GM12801 (cell line): ENCODE measurements around the gene COTL1.

ENCODE experiments used
- CTCF ChIP-seq: IDR thresholded peaks from one replicate; pipeline ENCODE4 v1.5.1; 2011; ENCODE audit warnings: control low read depth; ENCODE audit not compliant: insufficient read length; ENCODE audit errors: extremely low read depth

Gene COTL1

GRCh38 chr16:84604477-84605013 lies 13.3 kb downstream of the COTL1 start:
- TF ChIP-seq CTCF = no peak

GRCh38 chr16:84603940-84604339 lies 13.9 kb downstream of the COTL1 start:
- TF ChIP-seq CTCF = no peak

GRCh38 chr16:84603140-84603816 lies 14.6 kb downstream of the COTL1 start:
- no peak for TF ChIP-seq CTCF

GRCh38 chr16:84600343-84601229 lies 17.3 kb downstream of the COTL1 start:
- no peak for TF ChIP-seq CTCF

GRCh38 chr16:84599521-84600202 lies 18.2 kb downstream of the COTL1 start:
- TF ChIP-seq CTCF = no peak

- no peak for TF ChIP-seq CTCF
Measured at GRCh38 chr16:84598360-84598759, 19.5 kb downstream of the COTL1 start.

GRCh38 chr16:84597931-84598351 lies 19.9 kb downstream of the COTL1 start:
- TF ChIP-seq CTCF = no peak
